Activated gamma-delta T cell treated with anti-CD3 and anti-CD28 coated beads, Interleukin-2, amount 50 U/mL, for 16 hours (primary cell): ENCODE data around the gene RPS4Y1.
"Not testable (repeated sequence)": the region's sequence is repeated elsewhere in the genome, so short reads cannot be mapped to it uniquely, and the experiment has no call there.

Source experiments
- DNase-seq: peaks from one replicate; pipeline ENCODE4 v3.0.0-alpha.2; 2020; ENCODE audit warnings: low read depth

The RPS4Y1 gene

GRCh38 chrY:2841471-2841893 lies at the start of gene RPS4Y1:
RPS4Y1 (plus strand) TSS chrY:2841602; CDS start chrY:2841625, 23 bp downstream.
- DNase-seq = no peak

DNA sequence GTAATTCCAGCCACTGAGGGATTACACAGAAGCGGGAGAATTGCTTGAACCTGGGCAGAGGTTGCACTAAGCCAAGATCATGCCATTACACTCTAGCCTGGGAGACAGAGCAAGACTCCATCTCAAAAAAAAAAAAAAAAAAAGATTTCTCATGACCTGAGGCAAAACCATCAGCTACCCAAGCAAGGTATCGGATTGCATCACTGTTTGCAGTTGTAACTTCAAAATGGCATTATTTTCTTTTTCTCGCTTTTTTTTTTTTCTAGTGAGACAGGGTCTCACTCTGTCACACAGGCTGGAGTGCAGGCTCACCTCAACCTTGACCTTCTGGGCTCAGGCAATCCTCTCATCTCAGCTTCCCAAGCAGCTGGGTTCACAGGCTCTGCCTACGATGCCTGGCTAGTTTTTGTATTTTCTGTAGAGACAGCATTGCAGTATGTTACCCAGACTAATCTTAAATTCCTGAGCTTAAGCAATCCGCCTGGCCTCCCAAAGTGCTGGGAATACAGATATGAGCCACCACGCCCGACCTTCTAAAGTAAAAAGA lies 44.4 kb upstream of the RPS4Y1 start:
- no peak for DNase-seq

DNA sequence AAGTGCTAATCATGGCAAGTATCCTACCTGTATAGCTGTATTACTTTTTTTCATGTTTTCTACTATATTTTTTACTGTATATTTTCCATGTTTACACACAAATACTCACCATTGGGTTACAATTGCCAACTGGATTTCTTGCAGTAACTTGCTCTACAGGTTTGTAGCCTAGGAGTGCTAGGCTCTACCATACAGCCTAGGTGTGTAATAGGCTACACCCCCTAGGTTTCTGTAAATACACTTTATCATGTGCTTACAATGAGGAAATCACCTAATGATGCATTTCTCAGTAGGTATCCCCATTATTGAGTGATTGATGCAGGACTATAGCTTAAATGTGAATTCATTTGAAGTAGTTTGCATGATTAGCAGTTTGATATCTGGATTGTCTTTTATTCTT lies 43.4 kb upstream of the RPS4Y1 start:
- DNase-seq = no peak

GRCh38 chrY:2800246-2800645 lies 41.2 kb upstream of the RPS4Y1 start:
- DNase-seq = no peak

DNA sequence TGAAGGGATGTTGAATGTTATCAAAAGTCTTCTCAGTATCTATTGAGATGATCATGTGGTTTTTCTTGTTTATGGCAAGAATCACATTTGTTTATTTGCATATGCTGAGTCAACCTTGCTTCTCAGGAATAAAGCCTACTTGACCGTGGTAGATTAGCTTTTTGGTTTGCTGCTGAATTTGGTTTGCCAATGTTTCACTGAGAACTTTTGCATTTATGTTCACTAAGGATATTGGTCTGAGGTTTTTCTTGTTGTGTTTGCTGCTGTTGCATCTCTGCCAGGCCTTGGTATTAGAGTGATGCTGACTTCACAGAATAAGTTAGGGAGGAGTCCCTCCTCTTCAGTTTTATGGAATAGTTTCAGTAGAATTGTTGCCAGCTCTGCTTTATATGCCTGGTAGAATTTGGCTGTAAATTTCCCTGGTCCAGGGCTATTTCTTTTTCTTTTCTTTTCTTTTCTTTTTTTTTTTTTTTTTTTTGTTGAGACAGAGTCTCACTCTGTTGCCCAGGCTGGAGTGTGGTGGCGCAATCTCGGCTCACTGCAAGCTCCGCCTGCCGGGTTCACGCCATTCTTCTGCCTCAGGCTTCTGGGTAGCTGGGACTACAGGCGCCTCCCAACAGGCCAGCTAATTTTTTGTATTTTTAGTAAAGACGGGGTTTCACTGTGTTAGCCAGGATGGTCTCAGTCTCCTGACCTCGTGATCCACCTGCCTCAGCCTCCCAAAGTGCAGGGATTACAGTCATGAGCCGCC lies 24.1 kb upstream of the RPS4Y1 start:
- DNase-seq = not testable (repeated sequence)

GRCh38 chrY:2824471-2824870 lies 16.9 kb upstream of the RPS4Y1 start:
- no peak for DNase-seq

DNA sequence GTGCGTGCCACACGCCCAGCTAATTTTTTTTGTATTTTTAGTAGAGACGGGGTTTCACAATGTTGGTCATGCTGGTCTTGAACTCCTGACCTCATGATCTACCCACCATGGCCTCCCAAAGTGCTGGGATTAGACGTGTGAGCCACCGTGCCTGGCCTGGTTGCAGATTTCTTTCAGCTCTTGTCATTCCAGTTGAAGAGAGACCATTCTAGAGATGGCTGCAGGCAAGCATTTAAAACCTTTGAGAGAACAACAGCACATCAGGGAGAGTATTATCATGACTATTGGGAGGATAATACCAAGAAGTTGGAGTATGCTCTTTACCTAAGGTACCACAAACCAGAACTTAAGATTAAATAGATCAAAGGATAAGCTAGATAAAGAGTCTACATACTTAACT lies 12.9 kb upstream of the RPS4Y1 start:
- no peak for DNase-seq

DNA sequence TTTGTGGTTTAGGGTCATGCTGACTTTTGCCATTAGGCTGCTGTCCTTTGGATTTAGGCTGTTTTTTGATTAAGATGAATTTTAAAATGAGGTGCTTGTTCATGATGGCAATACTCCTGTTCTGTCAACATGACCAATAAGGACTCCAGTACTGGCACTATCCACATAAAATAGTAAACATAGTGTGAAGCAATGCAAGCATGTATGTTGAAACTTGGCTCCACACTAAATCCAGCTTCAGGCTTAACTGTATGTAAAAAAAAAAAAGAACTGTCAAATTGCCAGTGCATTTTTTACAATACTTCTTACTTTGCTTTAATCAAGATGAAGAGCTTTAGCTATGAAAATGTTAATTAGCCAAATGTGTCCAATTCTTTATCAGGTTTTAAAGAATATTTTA lies 6.2 kb upstream of the RPS4Y1 start:
- DNase-seq = no peak

- DNase-seq = no peak
These were observed 4.3 kb upstream of the RPS4Y1 start for GRCh38 chrY:2837078-2837477.

GRCh38 chrY:2837932-2838331 lies 3.5 kb upstream of the RPS4Y1 start:
- DNase-seq = no peak

DNA sequence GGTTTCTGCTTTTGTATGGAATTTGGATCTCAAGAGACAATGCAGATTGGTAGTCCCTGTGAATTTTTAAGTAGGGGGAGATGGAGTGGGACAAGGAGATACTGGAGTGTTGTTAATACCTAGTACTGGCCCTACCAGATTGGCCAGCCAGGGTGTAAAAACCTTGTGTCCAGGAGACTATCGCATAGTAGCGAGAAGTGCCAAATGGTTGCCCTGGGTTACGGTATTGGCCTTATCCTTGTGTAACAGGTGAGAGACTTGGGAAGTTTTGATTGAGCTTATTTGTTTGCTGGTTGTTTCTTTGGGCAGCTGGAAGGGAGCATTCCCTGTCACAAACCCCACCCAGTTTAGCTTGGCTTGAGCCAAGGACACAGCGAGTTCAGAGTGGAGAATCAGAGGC lies 5.4 kb downstream of the RPS4Y1 start:
- DNase-seq = no peak

DNA sequence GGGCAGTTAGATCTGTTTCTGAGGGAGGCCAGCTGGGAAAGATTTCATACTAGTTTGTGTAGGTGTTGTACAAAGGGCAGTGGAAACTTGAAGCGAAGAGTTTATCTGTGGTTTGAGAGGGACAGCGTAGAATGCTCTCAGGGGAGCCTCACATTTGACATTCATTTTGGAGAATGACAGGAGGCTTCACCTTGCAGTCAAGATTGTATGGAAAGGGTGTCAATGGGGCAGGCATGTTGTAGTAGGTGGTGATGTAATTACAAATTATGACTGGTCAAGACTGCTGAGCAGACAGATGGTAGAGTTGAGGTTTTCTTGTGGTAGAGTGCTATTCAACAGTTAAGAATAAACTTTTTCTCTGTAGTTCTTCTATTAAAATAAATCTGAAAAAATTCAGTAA lies 7.0 kb downstream of the RPS4Y1 start:
- DNase-seq = no peak

DNA sequence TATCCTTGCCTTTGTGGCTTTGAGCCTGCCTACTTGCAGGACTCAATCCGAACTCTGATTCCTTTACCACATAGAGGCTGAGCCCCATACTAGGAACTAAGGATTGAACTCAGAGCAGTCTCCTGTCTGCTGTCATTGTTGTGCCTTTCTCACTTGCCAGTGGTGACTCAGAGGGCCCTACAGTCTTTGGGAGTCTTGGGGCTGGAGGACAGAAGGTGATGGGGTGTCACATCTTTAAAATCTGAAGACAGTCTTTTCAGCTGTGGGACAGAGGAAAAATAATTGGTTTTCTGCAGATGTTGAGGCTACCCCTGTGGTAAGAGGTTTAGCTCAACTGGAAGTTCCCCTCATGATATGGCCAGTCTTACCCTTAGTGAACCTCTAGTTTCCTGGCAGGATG lies 8.0 kb downstream of the RPS4Y1 start:
- no peak for DNase-seq

GRCh38 chrY:2854145-2854774 lies 12.9 kb downstream of the RPS4Y1 start:
- no peak for DNase-seq

GRCh38 chrY:2857068-2857467 lies 15.7 kb downstream of the RPS4Y1 start:
- DNase-seq = no peak

GRCh38 chrY:2857686-2858085 lies 16.3 kb downstream of the RPS4Y1 start:
- no peak for DNase-seq

DNA sequence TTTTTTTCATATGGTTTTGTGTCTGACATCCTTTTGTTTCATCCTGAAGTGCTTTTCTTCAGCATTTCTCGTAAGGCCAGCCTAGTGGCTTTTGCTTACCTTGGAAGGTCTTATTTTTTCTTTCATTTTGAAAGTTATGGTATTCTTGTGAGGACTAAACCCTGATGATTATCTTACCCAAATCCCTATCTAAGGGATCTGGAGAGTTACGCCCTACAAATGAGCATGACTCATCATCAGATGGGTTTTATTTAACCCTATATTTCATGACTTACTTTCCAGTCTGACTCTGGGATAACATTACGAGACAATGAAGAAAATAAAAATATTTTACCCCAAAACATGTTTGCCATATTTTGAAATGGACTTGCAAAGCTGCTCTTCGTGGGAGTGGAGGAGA lies 18.4 kb downstream of the RPS4Y1 start:
- no peak for DNase-seq

DNA sequence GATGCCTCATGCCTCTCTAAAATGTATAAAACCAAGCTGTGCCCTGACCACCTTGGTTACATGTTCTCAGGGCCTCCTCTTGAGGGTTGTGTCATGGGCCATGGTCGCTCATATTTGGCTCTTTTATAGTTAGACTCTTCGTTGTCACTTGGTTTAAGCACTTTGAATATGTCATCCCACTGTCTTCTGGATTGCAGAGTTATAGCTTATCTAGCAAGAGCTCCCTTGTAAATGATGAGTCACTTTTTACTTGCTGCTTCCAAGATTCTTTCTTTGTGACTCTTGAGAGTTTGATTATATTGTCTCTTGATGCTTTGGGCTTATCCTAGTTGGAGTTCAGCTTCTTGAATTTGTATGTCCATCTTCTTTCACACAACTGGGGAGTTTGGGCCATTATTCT lies 19.1 kb downstream of the RPS4Y1 start:
- DNase-seq = no peak

DNA sequence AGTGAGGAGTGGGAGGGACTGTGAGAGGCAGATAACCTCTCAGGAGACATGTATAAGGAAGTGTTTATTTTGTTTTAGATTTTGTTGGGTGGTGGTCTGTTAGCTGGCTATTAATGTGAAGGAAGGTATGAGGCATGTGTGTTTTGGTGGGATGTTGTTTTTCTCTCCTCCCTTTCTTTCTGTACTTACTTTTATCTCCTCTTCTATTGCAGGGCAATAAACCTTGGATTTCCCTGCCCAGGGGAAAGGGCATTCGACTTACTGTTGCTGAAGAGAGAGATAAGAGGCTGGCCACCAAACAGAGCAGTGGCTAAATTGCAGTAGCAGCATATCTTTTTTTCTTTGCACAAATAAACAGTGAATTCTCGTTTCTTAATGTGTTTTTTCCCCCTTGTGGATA lies 25.2 kb downstream of the RPS4Y1 start:
- DNase-seq = no peak

GRCh38 chrY:2867469-2867868 lies 26.1 kb downstream of the RPS4Y1 start:
- no peak for DNase-seq

DNA sequence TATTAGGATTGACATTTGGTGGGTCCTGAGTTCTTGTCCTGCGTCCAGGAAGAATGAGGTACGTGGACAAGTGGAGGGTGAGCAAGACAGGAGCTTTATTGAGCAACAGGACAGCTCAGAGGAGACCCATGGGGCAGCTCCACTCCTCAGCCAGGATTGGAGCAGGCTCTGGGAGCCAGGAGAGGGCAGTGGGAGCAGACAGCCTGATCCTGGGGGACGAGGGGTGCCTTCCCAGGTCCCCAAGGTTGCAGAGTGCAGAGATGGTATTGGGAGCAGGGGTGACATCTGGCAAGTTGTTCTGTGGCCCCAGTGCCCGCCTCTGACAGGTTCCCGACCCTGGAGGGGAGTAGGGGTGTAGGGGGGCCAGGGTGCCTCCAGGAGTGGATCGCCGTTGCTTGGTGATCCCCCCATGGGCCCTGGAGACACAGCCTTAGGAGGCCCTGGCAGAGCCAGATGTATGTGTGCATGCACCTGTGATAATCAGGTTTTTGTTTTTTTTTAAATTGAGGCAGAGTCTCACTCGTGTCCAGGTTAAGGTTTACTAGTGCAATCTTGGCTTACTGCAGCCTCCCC lies 26.7 kb downstream of the RPS4Y1 start:
- no peak for DNase-seq

DNA sequence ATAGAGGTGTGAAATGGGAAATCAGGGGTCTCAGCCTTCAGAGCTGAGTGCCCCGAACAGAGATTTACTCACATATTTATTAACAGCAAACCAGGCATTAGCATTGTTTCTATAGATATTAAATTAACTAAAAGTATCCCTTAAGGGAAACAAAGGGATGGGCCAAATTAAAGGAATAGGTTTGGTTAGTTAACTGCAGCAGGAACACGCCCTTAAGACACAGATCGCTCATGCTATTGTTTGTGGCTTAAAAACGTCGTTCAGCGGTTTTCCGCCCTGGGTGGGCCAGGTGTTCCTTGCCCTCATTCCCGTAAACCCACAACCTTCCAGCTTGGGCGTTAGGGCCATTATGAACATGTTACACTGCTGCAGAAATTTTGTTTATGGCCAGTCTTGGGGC lies 30.8 kb downstream of the RPS4Y1 start:
- DNase-seq = not testable (repeated sequence)

DNA sequence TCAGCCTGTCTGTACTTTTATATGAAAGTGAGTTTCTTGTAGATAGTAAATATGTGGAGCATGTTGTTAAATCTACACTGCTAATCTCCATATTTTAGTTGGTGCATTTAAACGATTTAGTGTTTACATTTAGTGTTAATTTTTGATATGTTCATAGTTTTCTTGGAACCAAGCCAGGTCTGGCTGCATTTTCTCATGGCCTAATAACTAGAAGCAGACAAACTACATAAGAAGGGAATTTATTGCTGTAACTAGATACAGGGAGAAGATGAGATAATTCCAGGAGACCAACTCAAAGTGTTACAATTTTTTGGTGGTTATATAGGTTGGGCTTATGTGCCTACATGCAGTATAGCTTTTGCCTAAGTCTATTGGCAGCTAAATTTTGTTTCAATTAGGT lies 32.8 kb downstream of the RPS4Y1 start:
- DNase-seq = no peak
